Measurements from ENCODE around the gene FRAS1.
"Not testable (repeated sequence)": the region's sequence is repeated elsewhere in the genome, so short reads cannot be mapped to it uniquely, and the experiment has no call there.

Gene FRAS1

DNA sequence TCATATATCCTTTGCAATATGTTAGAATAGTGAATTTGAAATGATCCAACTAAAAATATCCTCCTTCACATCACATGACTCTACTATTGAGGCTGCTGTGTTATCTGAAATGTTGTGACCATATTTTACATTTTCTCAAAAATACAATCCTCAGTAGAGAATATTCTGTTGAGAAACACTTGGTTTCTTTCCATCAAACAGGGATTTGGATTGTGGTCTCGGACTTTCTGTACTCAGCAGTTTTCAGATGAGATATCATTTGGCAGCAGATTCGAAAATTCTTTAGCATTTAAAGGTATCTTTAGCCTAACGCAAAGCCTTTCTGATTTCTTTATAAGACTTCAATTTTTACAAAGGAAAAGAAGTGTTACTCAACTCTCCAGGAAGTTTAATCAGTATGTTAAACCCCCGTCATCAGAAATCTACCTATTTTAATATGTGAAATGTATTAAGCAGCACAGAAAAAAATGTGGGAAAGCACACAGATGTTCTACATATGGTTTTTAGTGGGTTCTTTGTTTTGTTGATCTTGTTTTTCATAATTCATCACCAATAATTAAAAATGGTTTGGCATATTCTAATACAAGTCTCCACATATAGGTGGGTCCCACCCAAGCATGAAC lies 439.0 kb downstream of the FRAS1 start:
- in situ Hi-C loops (cut with MboI; ENCODE audit: low pct_unique_long_range_greater_than_20kb, low sequenced_read_pairs), result no loop called here

DNA sequence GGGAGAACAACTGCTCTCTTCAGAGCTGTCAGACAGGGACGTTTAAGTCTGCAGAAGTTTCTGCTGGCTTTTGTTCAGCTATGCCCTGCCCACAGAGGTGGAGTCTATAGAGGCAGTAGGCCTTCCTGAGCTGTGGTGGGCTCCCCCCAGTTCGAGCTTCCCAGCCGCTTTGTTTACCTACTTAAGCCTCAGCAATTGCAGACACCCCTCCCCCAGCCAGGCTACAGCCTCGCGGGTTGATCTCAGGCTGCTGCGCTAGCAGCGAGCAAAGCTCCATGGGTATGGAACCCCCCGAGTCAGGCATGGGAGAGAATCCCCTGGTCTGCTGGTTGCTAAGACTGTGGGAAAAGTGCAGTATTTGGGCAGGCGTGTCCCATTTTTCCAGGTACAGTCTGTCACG lies 449.1 kb downstream of the FRAS1 start:
- in situ Hi-C loops (cut with MboI; ENCODE audit: low pct_unique_long_range_greater_than_20kb, low sequenced_read_pairs); DNase-seq: not testable (repeated sequence)

More for the DNA sequence above, 439.0 kb downstream of the FRAS1 start:
- no peak for DNase-seq

DNA sequence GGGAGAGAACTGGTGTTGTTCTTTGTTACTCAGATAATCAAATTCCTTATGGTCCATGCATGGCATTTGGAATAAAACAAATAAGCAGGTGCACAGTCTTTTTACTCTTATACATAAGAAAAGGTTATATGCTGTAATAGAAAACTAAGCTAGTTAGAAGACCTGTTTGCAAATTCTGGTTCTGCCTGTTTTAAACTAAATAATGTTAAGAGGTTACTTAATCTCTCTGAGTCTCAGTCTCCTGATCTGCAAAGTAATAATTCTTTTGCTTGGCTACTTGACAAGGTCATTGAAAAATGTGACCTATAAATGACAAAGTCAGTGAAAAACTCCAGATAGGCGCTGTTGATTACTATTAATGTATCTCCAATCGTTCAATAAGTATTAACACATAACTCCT lies 451.9 kb downstream of the FRAS1 start:
- in situ Hi-C loops (cut with MboI; ENCODE audit: low pct_unique_long_range_greater_than_20kb, low sequenced_read_pairs), result no loop called here
- no peak for DNase-seq

DNA sequence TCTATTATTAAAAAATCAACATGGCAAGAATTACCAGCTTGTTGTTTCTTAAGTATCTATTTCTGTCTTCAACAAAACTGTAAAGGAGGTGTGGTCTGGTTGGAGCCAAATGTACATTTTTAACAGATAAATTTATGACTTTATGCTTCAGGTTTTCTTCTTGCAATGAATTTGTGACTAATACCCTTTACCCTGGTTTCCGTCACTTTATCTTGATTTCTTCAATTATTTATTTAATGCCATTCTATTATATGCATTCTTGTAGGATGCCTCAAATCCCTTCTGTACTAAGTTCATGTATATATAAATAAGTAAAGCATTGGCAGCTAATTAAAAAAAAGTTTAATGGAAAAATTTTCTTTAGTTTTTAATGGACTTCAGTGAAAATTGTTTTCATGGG lies 453.0 kb downstream of the FRAS1 start:
- in situ Hi-C loops (cut with MboI; ENCODE audit: low pct_unique_long_range_greater_than_20kb, low sequenced_read_pairs), result no loop called here
- DNase-seq, result no peak

DNA sequence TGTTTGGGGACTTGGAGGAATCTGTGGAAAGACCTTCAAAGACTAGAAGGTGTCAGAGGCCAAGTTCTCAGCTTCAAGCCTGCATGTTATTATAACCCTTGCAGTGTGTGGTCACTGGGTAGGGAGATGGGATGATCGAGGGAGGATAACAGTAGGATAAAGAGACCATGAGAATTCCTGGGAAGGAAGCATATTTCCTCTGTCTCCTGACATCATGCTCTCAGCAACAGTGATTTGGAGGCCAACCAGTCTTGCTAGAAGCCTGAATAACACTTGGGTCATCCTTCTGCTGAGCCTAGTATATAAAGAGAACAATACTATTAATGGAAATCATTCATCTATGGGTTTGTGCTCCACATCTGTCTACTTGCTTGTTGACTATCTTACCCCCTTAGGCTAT lies 453.6 kb downstream of the FRAS1 start:
- in situ Hi-C loops (cut with MboI; ENCODE audit: low pct_unique_long_range_greater_than_20kb, low sequenced_read_pairs), result no loop called here
- DNase-seq, result no peak

DNA sequence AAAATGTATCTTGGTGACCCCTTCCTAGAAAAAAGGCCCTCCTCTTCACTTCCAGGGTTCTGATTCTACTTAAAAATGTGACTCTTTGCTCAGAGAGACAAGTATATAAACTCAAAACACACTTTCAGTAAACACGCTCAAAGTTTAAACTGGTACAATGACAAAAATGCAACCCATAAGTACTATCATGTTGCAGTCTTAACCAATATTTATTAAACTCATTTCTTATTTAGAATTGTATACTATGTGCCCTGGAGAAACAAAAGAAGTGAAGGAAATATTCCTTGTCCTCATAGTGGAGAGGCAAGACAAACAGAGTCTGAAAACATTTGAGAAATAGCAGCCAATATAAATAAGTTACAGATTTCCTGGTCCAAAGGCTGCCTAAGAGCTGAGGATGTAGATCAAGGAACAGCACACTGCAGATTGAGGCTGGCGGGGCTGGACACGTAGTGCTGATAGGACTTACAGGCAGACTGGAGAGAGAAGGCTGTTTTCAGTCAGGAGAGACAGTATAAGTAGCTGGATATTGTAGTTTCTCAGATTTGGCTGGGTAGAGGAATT lies 455.3 kb downstream of the FRAS1 start:
- in situ Hi-C loops (cut with MboI; ENCODE audit: low pct_unique_long_range_greater_than_20kb, low sequenced_read_pairs), result no loop called here
- DNase-seq, result no peak

DNA sequence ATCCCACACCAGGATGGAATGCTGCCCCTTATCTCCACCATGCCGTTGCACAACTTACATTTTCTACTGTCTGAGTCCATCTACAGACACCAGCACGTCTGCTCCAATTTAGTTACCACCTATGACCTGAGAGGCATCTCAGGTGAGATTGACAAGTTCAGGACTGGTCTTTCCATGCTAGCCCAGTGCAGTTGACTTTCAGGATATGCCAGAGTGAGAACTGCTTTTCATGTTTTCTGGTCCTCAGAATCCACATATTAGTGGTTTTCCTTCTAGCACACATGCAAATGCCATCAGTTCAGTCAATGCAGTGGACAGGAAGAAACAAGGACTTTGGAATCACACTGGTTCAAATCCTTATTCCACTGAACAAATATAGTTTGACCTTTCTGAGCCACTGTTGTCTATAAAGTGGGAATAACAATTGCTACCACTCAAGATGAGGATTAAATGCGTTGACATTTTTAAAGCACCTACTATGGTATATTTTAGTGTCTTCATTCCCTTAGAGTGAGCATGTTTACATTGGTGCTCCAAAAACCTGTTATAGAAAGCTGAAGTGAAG lies 456.4 kb downstream of the FRAS1 start:
- in situ Hi-C loops (cut with MboI; ENCODE audit: low pct_unique_long_range_greater_than_20kb, low sequenced_read_pairs), result no loop called here
- no peak for DNase-seq

DNA sequence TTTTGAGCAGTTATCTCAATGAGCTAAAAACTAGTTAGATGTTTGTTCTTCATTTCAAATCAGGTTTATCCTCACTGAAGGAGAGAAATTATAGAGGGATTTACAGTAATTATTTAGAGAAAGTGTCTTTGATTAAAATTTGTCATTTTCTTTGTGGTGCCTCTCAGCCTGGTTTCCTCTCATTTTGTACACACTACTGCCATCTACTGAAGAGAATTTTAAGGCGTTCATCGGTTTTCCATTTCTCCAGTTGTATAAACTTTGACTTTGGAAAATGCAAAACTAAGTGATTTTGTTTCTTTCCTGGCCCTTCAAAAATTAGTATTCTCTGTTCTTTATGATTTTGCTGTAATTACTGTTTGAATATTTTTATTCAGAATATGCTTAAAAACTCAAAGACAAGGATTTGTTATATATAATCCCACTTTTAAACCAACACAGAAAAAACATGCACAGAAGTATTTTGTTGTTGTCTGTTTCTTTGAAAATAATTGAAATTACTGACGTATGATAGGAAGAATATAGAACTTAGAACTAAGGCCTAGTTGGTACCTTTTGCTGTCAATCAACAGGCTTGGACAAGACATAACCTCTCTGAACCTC lies 460.0 kb downstream of the FRAS1 start:
- in situ Hi-C loops (cut with MboI; ENCODE audit: low pct_unique_long_range_greater_than_20kb, low sequenced_read_pairs), result no loop called here
- peak; percentile 58 for DNase-seq

DNA sequence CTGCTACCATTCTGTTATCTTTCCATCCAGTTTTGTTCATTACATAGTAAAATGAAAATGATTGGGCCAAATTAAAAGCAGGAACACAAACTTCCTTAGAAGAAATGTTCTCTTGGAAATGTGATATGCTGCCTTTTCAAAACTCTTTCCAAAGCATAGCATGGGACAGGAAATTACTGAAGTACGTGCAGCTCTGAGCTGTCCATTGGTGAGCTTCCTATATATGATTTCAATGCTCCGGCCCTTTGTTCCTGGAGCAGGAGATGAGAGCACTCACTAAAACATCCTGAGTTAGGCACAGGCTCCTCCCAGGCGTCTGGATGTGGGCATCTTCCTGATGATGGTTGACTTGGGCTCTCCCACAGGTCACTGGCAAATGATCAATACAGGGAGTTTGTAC lies 461.4 kb downstream of the FRAS1 start:
- in situ Hi-C loops (cut with MboI; ENCODE audit: low pct_unique_long_range_greater_than_20kb, low sequenced_read_pairs), result no loop called here
- no peak for DNase-seq

DNA sequence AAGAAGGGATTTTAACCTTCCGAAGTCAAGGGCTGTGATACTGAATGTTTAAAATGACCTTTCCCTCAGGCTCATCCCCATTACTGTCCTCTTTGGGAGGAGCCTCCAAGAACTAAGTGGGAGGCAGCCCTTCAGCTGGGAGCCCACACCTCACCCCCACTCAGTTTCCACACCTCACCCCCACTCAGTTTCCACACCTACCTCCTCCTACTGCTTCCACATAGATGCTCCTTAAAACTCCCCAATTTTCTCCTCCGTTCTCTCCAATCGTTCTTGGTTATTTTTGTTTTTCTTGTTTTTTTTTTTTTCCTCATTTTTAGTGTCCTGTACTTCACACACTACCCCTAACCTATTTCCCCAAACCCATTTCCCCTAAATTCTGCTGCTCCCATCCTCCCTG lies 462.8 kb downstream of the FRAS1 start:
- DNase-seq, result no peak
- in situ Hi-C loops (cut with MboI; ENCODE audit: low pct_unique_long_range_greater_than_20kb, low sequenced_read_pairs), result no loop called here

DNA sequence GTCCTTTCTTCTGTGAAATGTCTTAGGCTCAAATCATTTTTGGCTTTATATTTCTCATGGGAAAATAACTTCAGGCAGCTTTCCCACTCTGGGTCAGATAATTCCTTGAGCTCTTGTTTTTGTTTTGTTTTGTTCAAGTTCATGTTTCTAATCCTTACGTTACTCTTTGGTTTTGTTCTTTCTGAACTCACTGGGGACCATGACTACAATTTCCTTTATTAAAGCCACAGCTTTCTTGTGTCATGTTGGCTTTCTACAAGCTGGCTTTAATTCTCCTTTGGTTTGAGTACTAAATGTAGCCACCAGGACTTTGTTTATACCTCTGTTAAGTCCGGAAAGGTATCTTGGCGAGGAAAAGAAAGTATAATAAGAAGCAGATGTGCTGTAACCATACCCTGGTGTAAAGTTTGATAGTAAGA lies 463.7 kb downstream of the FRAS1 start:
- in situ Hi-C loops (cut with MboI; ENCODE audit: low pct_unique_long_range_greater_than_20kb, low sequenced_read_pairs), result no loop called here
- no peak for DNase-seq

DNA sequence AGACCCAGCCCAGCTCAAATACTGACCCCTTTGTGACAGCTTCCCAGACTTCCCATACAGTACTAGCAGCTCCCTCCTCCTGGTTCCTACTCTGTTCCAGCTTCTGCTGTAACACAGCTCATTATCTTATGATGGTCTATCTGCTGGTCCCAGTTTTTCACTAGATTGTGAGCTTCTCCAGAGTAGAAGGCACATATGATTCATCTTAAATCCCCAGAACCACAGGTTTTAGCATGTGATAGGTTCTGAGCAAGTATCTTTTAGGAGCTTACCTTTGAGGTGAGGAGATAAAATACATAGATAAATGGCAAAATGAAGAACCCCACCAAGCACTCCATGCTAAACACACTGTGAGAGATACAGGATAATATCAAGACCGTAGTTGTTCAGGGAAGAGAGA lies 466.9 kb downstream of the FRAS1 start:
- no peak for DNase-seq
- in situ Hi-C loops (cut with MboI; ENCODE audit: low pct_unique_long_range_greater_than_20kb, low sequenced_read_pairs), result no loop called here

DNA sequence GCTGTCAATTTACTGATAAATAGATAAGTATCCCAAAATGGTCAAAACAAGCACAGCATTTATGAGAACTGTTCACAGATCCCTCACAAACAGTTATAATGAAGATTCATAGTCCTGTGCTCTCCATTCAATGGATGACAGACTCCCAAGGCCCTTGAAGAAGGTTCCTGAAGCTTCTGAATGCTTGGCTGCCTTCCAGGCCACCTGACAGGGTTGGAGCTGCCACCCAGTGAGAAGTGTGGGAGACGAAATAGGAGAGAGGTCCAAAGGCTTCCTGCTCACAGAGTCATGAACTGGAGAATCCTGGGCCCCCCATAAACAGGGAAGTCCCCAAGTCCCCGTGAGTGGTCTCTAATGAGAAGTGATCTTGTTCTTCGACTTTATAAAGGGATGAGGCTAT lies 468.4 kb downstream of the FRAS1 start:
- no peak for DNase-seq
- in situ Hi-C loops (cut with MboI; ENCODE audit: low pct_unique_long_range_greater_than_20kb, low sequenced_read_pairs), result no loop called here

DNA sequence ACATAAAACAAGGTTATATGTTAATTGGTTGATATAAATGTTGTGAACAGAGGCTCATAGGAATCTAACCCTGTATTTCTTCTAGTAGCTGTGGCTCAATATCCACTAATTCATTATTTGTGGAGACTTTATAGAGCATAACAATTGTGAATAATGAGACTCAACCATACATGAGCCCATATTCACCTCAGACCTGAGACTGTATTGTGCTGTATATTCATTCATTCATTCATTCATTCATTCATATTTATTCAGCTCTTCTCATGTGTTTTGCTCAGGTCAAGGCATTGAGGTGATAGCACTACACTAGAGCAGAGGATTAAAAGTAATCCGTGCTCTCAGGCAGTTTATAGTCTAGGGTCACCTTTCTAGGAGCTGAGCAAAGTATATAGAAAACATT lies 470.0 kb downstream of the FRAS1 start:
- no peak for DNase-seq
- in situ Hi-C loops (cut with MboI; ENCODE audit: low pct_unique_long_range_greater_than_20kb, low sequenced_read_pairs), result no loop called here

DNA sequence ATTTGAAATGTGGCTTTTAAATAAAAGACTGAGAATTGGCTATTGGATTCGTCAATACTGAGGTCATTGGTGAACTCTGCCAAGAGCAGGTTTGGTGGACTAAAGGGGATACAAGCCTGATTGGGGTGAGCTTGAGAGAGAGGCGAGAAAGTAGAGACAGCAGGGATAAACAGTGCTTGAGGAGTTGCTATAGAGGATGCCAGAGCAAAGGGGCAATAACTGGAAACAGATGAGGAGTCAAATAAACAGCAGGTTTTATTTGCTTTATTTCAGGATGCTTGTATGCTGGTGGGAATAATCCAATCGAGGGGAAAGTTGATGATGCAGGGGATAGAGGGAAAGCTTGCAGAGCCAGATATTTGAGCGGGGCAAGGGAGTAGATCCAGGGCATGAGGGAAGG lies 470.4 kb downstream of the FRAS1 start:
- no peak for DNase-seq
- in situ Hi-C loops (cut with MboI; ENCODE audit: low pct_unique_long_range_greater_than_20kb, low sequenced_read_pairs), result no loop called here

DNA sequence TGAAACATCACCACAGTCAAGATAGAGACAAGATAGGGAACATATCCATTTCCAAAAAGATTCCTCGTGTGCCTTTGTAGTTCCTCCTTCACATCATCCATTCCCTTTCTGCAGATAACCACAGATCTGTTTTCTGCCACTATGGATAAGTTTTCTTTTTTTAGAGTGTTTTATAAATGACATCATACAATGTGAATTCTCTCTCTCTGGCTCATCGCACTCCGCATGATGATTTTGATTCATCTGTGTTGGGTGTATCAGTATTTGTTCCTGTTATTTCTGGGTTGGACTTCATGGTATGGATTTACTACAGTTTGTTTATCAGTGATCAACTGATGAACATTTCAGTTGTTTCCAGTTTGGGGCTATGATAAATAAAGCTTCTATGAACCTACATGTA lies 471.2 kb downstream of the FRAS1 start:
- in situ Hi-C loops (cut with MboI; ENCODE audit: low pct_unique_long_range_greater_than_20kb, low sequenced_read_pairs), result no loop called here
- DNase-seq, result no peak

DNA sequence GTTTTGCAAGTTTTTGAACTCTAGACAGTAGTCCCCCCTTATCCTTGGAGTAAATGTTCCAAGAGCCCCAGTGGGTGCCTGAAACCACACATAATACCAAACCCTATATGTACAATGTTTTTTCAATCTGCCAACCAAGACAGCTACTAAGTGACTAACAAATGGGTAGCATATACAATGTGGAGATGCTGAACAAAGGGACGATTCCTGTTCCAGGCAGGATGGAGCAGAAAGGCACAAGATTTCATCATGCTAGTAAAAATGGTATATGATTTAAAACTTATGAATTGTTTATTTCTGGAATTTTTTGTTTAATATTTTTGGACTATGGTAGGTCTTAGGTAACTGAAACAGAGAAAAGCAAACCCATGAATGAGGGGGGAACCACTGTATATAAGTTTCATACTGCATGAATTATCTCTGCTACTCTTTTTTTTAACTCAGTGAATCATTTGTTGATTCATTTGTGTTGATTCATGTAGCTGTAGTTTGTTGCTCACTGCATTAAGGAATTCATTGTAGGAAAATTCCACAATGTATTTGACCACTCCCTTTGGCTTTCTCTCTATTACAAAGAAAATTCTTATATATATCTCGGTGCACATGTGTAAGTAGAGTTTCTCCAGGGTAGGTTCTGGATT lies 472.6 kb downstream of the FRAS1 start:
- in situ Hi-C loops (cut with MboI; ENCODE audit: low pct_unique_long_range_greater_than_20kb, low sequenced_read_pairs), result no loop called here
- no peak for DNase-seq

DNA sequence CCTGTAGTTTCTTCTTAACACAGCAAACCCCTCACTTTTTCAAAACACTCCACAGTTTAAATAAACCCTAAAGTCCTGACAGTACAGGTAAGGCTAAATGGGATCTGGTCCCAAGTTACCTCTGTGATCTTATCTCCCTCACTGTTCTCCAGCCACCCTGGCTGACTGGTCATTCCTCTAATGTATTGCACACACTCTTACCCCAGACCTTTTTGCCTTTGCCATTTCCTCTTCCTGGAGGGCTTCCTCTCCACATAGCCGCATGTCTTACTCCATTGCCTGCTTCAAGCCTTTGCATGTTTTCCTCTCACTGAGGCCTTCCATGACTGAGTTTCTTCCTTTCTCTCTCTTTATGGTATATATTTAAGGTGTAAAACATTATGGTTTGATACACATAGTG lies 474.9 kb downstream of the FRAS1 start:
- in situ Hi-C loops (cut with MboI; ENCODE audit: low pct_unique_long_range_greater_than_20kb, low sequenced_read_pairs), result no loop called here

DNA sequence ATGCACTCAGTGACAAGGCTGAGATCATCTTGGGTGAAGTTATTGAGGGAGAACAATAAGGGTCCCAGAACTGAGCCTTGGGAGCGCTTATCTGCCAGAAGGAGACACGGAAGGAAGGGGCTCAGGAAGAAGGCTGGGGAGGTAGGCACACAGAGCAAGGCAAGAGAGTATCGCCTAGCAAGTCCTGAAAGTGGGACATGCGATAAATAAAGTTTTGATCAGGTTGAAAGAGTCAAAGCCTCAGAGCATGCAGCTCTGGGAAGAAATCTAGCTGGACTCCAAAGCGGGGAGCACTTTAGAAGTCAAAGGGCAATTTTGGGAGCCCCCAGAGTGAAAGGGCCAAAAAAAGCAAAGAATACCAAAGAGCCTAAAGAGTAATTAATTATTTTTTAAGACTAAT lies 476.7 kb downstream of the FRAS1 start:
- in situ Hi-C loops (cut with MboI; ENCODE audit: low pct_unique_long_range_greater_than_20kb, low sequenced_read_pairs), result no loop called here

More for the DNA sequence above, 474.9 kb downstream of the FRAS1 start:
- no peak for DNase-seq

DNA sequence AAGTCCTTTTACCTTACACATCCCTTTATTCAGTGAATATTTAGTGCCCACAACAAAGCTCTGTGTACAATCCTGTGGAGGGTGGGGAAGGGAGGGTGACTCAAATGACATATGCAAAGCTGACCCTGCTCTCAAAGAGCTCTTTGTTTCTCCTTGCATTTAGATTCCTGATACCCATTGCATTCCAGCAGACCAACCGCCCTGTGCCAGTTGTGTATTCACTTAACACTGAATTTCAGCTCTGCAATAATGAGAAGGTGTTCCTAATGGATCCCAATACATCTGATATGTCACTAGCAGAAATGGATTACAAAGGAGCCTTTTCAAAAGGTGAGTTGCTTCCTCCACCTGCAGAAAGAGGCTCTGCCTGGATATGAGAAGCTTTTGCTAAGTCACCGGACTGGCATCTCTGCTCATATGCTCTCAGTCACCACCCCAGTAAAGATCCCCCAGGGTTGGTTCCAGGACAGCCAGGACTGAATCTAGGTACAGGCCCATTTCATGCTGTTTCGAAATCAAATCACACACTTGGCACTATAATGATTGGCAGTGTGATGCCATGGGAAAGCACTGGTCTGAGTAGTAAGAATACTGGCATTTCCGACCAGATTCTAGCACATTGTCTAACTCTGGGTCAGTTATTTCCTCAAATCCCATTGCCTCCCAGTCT lies 477.3 kb downstream of the FRAS1 start:
- DNase-seq, result no peak
- in situ Hi-C loops (cut with MboI; ENCODE audit: low pct_unique_long_range_greater_than_20kb, low sequenced_read_pairs), result no loop called here

More for the DNA sequence above, 476.7 kb downstream of the FRAS1 start:
- no peak for DNase-seq
